Suprapubic skin (tissue), 3 donors: Measurements from ENCODE around the gene NUDT13.

ENCODE experiments used
- POLR2A ChIP-seq, 2 donors: fragments of 450-650 bp; IDR thresholded peaks; one replicate each; pipeline ENCODE4 v1.6.1; 2017; ENCODE audit warnings: antibody characterized with exemption in 2 of 2, mild to moderate bottlenecking in 2 of 2, moderate library complexity in 2 of 2
- TF ChIP-seq, protein P1 (sequence below), 2 donors: fragments of 200-600 bp in 1 of 2; fragments of 450-650 bp in 1 of 2; sonication (generic) in 1 of 2; IDR thresholded peaks; one replicate each; pipeline ENCODE4 v1.5.1; 2016 to 2019; ENCODE audit warnings: antibody characterized with exemption in 2 of 2, mild to moderate bottlenecking in 1 of 2, moderate library complexity in 1 of 2

DNA sequence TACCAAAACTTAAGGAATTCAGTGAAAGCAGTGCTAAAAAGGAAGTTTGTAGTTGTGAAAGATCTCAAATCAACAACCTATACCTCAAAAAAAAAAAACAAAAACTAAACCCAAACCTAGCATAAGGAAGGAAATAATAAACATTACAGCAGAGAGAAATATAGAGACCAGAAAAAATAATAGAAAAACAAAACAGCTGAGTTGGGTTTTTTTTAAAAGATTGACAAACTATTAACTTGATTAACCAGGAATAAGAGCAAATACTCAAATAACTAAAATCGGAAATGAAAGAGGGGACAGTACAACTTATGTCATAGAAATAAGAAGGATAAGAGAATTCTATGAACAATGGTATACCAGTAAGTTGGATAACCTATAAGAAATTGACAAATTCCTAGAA, 50.8 kb downstream of the NUDT13 start:
- TF ChIP-seq, protein P1, sequence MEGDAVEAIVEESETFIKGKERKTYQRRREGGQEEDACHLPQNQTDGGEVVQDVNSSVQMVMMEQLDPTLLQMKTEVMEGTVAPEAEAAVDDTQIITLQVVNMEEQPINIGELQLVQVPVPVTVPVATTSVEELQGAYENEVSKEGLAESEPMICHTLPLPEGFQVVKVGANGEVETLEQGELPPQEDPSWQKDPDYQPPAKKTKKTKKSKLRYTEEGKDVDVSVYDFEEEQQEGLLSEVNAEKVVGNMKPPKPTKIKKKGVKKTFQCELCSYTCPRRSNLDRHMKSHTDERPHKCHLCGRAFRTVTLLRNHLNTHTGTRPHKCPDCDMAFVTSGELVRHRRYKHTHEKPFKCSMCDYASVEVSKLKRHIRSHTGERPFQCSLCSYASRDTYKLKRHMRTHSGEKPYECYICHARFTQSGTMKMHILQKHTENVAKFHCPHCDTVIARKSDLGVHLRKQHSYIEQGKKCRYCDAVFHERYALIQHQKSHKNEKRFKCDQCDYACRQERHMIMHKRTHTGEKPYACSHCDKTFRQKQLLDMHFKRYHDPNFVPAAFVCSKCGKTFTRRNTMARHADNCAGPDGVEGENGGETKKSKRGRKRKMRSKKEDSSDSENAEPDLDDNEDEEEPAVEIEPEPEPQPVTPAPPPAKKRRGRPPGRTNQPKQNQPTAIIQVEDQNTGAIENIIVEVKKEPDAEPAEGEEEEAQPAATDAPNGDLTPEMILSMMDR (IDR thresholded peaks at IDR 0.05): no peak
- no peak for TF ChIP-seq POLR2A (IDR thresholded peaks at IDR 0.05)
